Naive B cell (primary cell): ENCODE measurements around the gene VEGFD. TPM values are rescaled to one million over a fixed set of nuclear protein-coding genes. Genes with fewer than 3 reads are reported as not detected.

Experiments used
- ATAC-seq, 2 donors: fragments of 150-1000 bp; cut with Tn5 transposase; 2 replicates each; pipeline ENCODE4 v1.10.0; 2021; ENCODE audit warnings: low read depth in 2 of 2, mild to moderate bottlenecking in 2 of 2, moderate library complexity in 2 of 2
- DNase-seq: peaks from one replicate; pipeline ENCODE4 v3.0.0; 2022
- H3K27ac Mint-ChIP-seq, 6 donors: one replicate each; pipeline ENCODE4 v1.8.0; 2020 to 2022; ENCODE audit warnings: mild to moderate bottlenecking in 6 of 6, mixed read lengths in 6 of 6, moderate library complexity in 5 of 6, inconsistent platforms in 2 of 6
- H3K27me3 Mint-ChIP-seq, 3 donors: one replicate each; pipeline ENCODE4 v1.8.0; 2021 to 2022; ENCODE audit warnings: mixed read lengths in 3 of 3, mild to moderate bottlenecking in 1 of 3
- H3K36me3 Mint-ChIP-seq, 2 donors: one replicate each; pipeline ENCODE4 v1.8.0; 2020 to 2022; ENCODE audit warnings: mixed read lengths in 2 of 2, inconsistent platforms in 1 of 2, mild to moderate bottlenecking in 1 of 2
- H3K4me1 Mint-ChIP-seq, 3 donors: one replicate each; pipeline ENCODE4 v1.8.0; 2020 to 2022; ENCODE audit warnings: mixed read lengths in 3 of 3, inconsistent platforms in 1 of 3, mild to moderate bottlenecking in 1 of 3, moderate library complexity in 1 of 3
- H3K4me3 Mint-ChIP-seq, 8 donors: one replicate each; pipeline ENCODE4 v1.8.0; 2020 to 2022; ENCODE audit warnings: mild to moderate bottlenecking in 8 of 8, mixed read lengths in 8 of 8, moderate library complexity in 8 of 8, inconsistent platforms in 2 of 8
- H3K9me3 Mint-ChIP-seq, 7 donors: one replicate each; pipeline ENCODE4 v1.8.0; 2020 to 2022; ENCODE audit warnings: mixed read lengths in 7 of 7, mild to moderate bottlenecking in 5 of 7, inconsistent platforms in 2 of 7, moderate library complexity in 1 of 7
- polyA plus RNA-seq, 6 donors: library from polyadenylated mRNA; unstranded; fragments of 300-500 nt; fragmentation: Illumina TruSeq; gene quantifications; one replicate each; pipeline ENCODE4 v1.2.3, GENCODE V29; 2021; ENCODE audit warnings: low read depth in 6 of 6

The VEGFD gene
- polyA plus RNA-seq, 6 donors from 2014 or later: not detected

DNA sequence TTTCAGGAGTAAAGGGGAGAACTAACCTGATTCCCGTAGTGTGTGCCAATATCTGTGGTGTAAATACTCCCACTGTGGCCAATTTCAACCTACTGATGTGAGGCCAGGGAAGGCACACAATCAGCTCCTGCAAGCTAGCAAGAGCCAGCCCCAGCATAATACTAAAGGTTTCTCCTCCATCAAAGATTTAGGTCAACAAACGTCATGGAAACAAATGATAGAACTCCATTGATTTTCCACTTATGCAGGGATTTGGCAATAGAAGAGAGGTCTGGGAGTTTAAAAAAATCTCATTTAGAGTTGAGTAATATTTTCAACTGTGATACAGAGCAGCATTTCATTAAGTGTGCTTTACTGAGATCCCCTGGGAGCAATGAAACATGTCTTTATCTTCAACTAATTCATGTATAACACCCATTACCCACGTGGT, 15.8 kb upstream of the VEGFD start:
- H3K4me3 Mint-ChIP-seq: no peak overlapping the region
- H3K27me3 Mint-ChIP-seq: peaks cover 0 to 27% (median 0%) of the 10 kb centered on the region in 3 donors
- no peak for DNase-seq
- H3K9me3 Mint-ChIP-seq: peaks cover 0 to 3% (median 0%) of the 10 kb centered on the region in 7 donors
- no peak overlapping the region for H3K27ac Mint-ChIP-seq
- no peaks in the 10 kb centered on the region for H3K36me3 Mint-ChIP-seq
- ATAC-seq: no peak
- H3K4me1 Mint-ChIP-seq: no peaks in the 10 kb centered on the region

DNA sequence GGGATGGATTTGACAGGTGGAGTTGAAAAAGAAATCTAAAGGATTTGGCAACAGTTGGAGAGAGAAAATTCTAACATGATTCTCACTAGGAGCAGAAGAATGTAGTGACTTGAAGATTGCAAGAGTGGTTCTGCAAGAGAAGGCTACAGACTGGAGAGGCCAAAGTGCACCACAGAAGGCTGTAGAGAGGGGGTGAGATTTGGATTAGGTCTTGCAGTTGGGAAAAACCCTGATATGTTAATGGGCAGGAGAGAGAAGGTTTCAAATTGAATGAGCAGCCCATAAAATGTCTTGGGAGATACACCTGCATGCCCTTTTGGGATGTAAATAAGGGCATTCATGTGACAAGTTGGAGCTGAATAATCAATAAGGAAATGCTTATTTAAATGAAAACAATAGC, 14.7 kb upstream of the VEGFD start:
- H3K4me1 Mint-ChIP-seq: no peaks in the 10 kb centered on the region
- peaks cover 0 to 3% (median 0%) of the 10 kb centered on the region in 7 donors for H3K9me3 Mint-ChIP-seq
- DNase-seq (no peak), ATAC-seq (no peak)
- no peak overlapping the region for H3K27ac Mint-ChIP-seq
- H3K36me3 Mint-ChIP-seq: no peaks in the 10 kb centered on the region
- no peak overlapping the region for H3K4me3 Mint-ChIP-seq
- H3K27me3 Mint-ChIP-seq: peaks cover 0 to 28% (median 0%) of the 10 kb centered on the region in 3 donors

DNA sequence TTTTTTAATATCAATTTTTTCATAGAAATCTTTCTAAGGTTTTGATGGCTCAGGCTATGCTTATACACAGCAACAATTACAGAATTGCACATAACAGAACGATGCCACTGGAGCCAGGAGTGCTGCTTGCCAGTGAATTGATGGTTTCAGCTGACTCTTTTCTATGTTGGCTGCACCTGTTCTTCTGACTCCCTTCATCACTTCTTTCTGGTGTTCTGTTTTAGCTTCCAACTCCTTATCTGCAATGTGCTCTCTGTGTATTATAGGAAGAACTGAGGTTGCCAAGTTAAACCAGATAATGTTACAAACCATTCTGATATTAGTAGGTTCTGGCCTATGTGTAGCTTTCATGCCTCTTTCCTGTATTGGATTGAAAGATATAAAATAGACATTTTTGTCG, 11.6 kb upstream of the VEGFD start:
- Mint-ChIP-seq H3K27ac (no peak overlapping the region), H3K9me3 (peaks cover 0 to 3% (median 0%) of the 10 kb centered on the region in 7 donors), H3K4me1 (no peaks in the 10 kb centered on the region), H3K36me3 (no peaks in the 10 kb centered on the region), H3K4me3 (no peak overlapping the region), H3K27me3 (peaks cover 0 to 35% (median 0%) of the 10 kb centered on the region in 3 donors)
- DNase-seq (no peak), ATAC-seq (no peak)

DNA sequence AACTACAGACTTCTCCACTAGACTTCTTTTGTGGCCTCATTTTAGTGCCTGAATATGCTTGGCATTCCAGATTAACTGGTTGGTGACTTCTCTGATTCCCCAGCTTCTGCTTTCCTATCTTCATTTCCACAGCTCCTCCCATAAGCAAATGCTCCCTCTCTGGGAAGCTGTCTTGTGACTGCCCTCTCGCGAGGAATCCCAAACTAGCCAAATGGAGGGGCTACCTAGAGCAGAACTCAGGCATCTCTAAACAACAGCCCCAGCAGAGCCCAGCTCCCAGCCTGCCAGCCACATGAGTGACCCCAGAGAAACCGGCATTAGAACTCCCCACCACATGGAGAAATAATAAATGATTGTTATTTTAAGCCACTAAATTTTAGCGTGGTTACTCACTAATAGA, 7.6 kb upstream of the VEGFD start:
- Mint-ChIP-seq H3K4me1 (no peaks in the 10 kb centered on the region), H3K27ac (no peak overlapping the region), H3K4me3 (no peak overlapping the region), H3K36me3 (no peaks in the 10 kb centered on the region), H3K9me3 (peaks cover 0 to 4% (median 0%) of the 10 kb centered on the region in 7 donors), H3K27me3 (peaks cover 0 to 31% (median 0%) of the 10 kb centered on the region in 3 donors)
- DNase-seq (no peak), ATAC-seq (no peak)

DNA sequence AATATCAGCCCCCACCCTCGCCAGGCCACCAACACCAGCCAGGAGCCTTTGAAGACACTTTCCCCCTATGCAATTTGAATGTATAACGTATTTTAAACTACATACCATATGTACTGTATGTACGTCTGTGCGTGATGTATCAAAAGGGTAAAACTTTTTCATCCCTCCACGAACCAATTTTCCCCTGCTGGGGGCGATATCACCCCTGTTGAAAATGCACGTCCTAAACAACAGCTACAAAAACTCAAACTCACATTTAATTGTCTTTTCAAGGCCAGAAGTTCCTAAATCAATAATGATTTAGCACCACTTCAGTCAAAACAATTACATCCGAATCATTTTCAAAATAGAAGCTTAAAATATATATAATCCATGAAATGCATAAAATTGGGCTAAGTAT, 1.4 kb downstream of the VEGFD start:
- Mint-ChIP-seq H3K9me3 (peaks cover 0 to 4% (median 0%) of the 10 kb centered on the region in 7 donors), H3K27ac (no peak overlapping the region), H3K36me3 (no peaks in the 10 kb centered on the region), H3K27me3 (peaks cover under 1 to 60% (median 9%) of the 10 kb centered on the region in 3 donors), H3K4me1 (no peaks in the 10 kb centered on the region), H3K4me3 (no peak overlapping the region)
- no peak for ATAC-seq
- no peak for DNase-seq

DNA sequence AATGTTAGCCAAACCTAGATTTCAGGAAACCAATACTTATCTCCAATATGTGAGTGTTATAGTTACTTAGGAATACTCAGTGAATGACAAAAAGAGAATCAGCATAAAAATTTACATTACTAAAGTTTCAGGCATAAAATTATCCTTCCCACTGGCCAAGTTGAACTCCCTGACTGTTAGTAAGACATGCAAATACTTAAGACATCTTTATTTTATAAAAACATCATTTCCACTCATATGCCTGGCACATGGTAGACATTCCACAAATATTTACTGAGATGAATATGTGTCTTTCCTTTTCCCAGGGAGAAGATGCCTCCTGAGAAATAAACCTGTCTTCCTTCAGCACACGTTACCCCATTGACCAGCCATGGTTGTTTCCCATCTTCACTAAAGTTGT, 7.3 kb downstream of the VEGFD start:
- H3K9me3 Mint-ChIP-seq: peaks cover 0 to 6% (median 2%) of the 10 kb centered on the region in 7 donors
- ATAC-seq (no peak), DNase-seq (no peak)
- H3K27me3 Mint-ChIP-seq: peaks cover 4 to 50% (median 10%) of the 10 kb centered on the region in 3 donors
- H3K27ac Mint-ChIP-seq: no peak overlapping the region
- H3K4me3 Mint-ChIP-seq: no peak overlapping the region
- no peaks in the 10 kb centered on the region for H3K4me1 Mint-ChIP-seq
- H3K36me3 Mint-ChIP-seq: no peaks in the 10 kb centered on the region

DNA sequence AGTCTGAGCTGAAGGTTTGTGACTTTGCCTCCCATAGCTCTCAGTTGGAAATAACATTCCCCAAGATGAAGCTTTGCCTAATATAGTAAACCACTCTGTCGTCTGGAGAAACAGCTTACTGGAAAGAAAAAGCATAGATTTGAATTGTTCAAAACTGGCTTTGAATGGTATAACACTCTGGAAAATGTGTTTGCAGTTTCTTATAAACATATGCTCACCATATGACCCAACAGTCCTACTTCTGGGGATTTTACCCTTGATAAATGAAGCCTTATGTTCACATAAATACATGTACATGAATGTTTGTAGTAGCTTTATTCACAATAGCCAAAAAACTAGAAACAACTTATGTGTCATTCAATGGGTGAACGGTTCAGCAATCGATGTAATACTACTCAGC, 10.2 kb downstream of the VEGFD start:
- Mint-ChIP-seq H3K27me3 (peaks cover 4 to 42% (median 16%) of the 10 kb centered on the region in 3 donors), H3K4me3 (no peak overlapping the region), H3K36me3 (no peaks in the 10 kb centered on the region), H3K9me3 (peaks cover 0 to 6% (median 2%) of the 10 kb centered on the region in 7 donors), H3K27ac (no peak overlapping the region), H3K4me1 (no peaks in the 10 kb centered on the region)
- no peak for DNase-seq
- no peak for ATAC-seq

DNA sequence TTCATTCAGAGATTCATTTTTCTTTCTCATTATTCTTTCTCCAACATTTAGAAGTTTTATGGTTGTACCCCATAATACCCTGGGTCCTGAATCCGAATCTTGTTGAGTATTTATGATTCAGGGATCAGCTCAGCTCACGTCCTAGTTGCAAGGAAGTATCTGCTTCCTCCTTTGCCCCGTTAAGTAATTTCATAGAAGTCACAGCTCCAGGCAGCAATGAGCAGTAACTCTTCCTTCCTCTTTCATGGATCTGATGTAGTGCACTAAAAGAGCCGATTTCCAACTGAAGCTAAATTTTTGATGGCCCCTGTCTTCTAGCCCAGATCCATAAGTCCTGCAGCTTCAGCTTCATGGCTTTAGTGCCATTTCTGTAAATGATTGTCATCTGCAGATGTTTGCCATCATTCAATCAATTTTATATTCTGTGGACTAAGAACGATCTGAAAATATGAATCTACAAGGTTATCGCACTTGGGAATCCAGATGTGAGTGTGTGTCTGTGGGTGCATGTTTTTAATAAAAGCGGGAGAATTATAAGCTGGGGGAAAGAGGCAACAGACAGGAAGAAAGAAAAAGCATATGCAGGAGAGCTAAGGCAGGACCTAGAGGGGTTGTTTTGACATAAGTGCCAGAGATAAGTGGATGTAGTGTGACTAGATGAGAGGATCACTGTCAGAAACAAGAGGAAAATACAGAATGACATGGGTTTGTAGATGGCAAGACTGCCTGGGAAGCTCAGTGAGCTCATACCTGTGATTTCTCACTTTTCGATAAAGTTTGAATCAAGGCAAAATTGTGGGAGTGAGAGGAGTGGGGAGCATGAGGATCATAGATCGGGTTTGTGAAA, 17.5 kb downstream of the VEGFD start:
- peaks cover 0 to 7% (median 0%) of the 10 kb centered on the region in 7 donors for H3K9me3 Mint-ChIP-seq
- ATAC-seq (no peak), DNase-seq (no peak)
- no peaks in the 10 kb centered on the region for H3K4me1 Mint-ChIP-seq
- no peaks in the 10 kb centered on the region for H3K36me3 Mint-ChIP-seq
- H3K4me3 Mint-ChIP-seq: no peak overlapping the region
- H3K27me3 Mint-ChIP-seq: peaks cover 13 to 58% (median 27%) of the 10 kb centered on the region in 3 donors
- peak overlapping the region in 1 of 6 donors; percentile 3 for H3K27ac Mint-ChIP-seq

DNA sequence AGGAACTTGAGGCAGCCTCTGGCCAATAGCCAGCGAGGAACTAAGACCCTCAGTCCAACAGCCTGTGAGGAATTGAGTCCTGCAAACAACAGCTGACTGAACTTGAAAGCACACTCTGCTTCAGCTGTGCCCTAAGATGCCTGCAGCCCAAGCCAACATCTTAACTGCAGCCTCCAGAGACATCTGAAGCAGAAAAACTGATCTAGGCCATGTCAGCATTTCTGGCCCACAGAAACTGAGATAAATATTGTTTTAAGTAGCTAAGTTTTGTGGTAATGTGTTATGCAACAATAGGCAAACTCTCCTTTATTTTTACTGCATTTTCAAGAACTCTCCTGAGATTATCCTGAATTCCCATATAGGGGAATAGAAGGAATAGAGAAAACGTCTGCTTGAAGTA, 24.5 kb downstream of the VEGFD start:
- H3K27ac Mint-ChIP-seq: no peak overlapping the region
- ATAC-seq (no peak), DNase-seq (no peak)
- H3K27me3 Mint-ChIP-seq: peaks cover 7 to 37% (median 19%) of the 10 kb centered on the region in 3 donors
- no peaks in the 10 kb centered on the region for H3K4me1 Mint-ChIP-seq
- H3K9me3 Mint-ChIP-seq: peaks cover 0 to 8% (median 4%) of the 10 kb centered on the region in 7 donors
- H3K36me3 Mint-ChIP-seq: no peaks in the 10 kb centered on the region
- H3K4me3 Mint-ChIP-seq: no peak overlapping the region

DNA sequence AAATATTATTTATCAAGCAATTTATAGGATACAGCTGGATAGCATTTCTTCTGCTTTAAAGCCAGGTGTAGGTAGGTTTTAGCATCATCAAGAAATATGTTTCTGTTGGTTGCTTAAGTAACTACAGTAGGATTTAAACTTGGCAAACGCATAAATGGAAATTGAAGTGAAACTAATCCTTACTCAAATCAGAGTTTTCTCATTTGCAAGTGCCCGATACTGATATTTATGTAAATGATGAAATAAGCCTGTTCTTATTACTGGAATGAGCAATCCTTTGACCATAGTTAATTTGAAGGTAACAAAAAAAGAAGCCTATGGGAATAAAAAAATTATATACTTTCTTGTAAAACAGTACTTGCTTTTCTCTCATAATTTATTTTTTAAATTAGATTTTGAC, 25.7 kb downstream of the VEGFD start:
- H3K9me3 Mint-ChIP-seq: peaks cover 0 to 8% (median 4%) of the 10 kb centered on the region in 7 donors
- H3K4me3 Mint-ChIP-seq: no peak overlapping the region
- no peaks in the 10 kb centered on the region for H3K4me1 Mint-ChIP-seq
- no peak for DNase-seq
- no peak overlapping the region for H3K27ac Mint-ChIP-seq
- ATAC-seq: no peak
- peaks cover 7 to 28% (median 14%) of the 10 kb centered on the region in 3 donors for H3K27me3 Mint-ChIP-seq
- H3K36me3 Mint-ChIP-seq: no peaks in the 10 kb centered on the region

DNA sequence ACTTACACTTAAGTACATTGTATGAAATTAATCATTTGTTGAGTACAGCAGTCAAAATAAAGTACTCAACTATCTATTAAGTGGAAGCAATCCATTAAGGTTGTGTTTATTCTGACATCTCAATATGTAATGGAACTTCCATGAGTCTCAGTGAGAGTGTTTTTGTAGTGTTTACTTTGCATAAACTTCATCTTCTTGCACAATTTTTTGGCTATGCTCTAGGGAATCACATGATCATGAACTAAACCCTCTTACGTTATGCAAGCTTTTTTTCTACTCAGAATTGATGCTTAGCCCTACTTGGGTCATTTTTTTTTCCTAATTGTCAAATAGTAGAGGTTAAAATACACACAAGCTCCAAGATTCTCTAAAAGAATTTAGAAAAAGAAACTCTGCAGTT, 27.8 kb downstream of the VEGFD start:
- Mint-ChIP-seq H3K36me3 (no peaks in the 10 kb centered on the region), H3K4me1 (no peaks in the 10 kb centered on the region), H3K9me3 (peaks cover 0 to 8% (median 4%) of the 10 kb centered on the region in 7 donors), H3K27me3 (peaks cover 7 to 24% (median 14%) of the 10 kb centered on the region in 3 donors), H3K4me3 (no peak overlapping the region), H3K27ac (no peak overlapping the region)
- ATAC-seq: no peak
- no peak for DNase-seq

DNA sequence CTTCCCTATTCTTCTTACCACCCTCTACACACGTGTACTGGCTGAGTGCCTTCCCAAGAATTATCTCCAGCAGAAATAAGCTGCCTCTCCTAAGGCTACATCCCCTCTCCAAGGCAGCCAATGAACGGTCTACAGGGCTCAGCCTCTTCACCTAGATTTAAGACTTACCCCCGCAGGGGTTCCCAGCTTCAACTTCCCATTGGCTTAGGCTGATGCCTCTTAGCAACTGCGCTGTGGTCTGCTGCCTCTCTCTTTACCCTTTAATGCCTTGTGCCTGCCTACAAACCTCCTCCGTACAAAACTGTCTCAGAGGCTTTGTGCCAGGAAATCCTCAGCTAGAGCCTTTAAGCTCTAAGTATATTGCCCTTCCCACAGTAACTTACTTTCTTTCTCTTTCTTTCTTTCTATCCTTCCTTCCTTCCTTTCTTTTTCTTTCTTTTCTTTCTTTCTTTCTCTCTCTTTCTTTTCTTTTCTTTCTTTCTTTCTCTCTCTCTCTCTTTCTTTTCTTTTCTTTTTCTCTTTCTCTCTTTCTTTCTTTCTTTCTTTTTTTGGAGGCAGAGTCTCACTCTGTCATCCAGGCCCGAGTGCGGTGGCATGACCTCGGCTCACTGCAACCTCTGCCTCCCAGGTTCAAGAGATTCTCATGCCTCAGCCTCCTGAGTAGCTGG, 33.8 kb downstream of the VEGFD start:
- no peaks in the 10 kb centered on the region for H3K36me3 Mint-ChIP-seq
- no peaks in the 10 kb centered on the region for H3K4me1 Mint-ChIP-seq
- no peak for ATAC-seq
- H3K27ac Mint-ChIP-seq: peak overlapping the region in 3 of 6 donors; percentile 4 to 96 (median 23)
- H3K4me3 Mint-ChIP-seq: no peak overlapping the region
- peaks cover 0 to under 1% (median 0%) of the 10 kb centered on the region in 7 donors for H3K9me3 Mint-ChIP-seq
- no peak for DNase-seq
- H3K27me3 Mint-ChIP-seq: peaks cover 0 to 16% (median 0%) of the 10 kb centered on the region in 3 donors

DNA sequence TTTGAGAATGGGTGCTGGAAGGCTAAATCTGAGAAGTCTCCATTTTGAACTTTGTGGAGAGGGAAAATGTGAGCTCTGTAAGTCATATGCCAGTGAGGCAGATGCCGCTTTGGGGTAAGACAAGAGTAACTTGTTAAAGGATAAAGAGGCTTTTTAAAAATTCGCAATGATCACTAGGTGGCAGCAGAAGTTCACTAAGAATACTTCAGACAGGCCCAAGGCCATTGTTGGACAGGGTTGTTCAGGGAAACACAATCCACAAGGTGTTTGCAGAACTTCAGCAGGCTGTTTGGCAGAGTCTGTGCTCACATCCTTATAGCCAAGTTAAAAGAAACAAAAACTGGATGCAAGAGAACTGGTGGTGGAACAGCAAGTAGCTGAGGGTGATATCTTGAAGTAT, 35.2 kb downstream of the VEGFD start:
- DNase-seq (peak; percentile 14), ATAC-seq (peak; percentile 46 to 53)
- Mint-ChIP-seq H3K9me3 (no peaks in the 10 kb centered on the region), H3K27ac (peak overlapping the region in 1 of 6 donors; percentile 28), H3K4me1 (no peaks in the 10 kb centered on the region), H3K36me3 (no peaks in the 10 kb centered on the region), H3K27me3 (peaks cover 3 to 13% (median 4%) of the 10 kb centered on the region in 3 donors), H3K4me3 (no peak overlapping the region)

DNA sequence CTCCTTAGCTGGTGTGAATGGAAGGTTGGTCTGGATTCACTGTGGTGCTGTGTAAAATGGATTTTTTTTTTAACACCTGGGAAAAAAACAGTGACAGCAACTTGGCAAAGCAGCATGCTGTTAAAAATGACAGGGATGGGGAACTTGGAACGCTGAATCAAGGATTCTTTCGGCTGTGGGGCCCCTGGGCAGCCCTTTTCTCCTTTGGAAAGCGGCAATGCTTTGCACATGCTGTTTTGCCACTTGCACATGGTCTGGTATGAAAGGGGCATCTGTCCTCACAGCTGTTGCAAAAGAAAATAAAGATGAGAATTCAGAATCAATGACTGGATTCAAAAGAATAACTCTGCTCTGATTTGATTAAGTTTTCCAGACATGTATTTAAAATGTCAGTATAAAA, 38.2 kb downstream of the VEGFD start:
- no peak overlapping the region for H3K4me3 Mint-ChIP-seq

More for the DNA sequence above, 38.2 kb downstream of the VEGFD start:
- ATAC-seq (no peak), DNase-seq (no peak)
- H3K27me3 Mint-ChIP-seq: peaks cover 8 to 21% (median 8%) of the 10 kb centered on the region in 3 donors
- no peaks in the 10 kb centered on the region for H3K36me3 Mint-ChIP-seq
- H3K4me1 Mint-ChIP-seq: no peaks in the 10 kb centered on the region
- no peak overlapping the region for H3K27ac Mint-ChIP-seq
- H3K9me3 Mint-ChIP-seq: no peaks in the 10 kb centered on the region
